Brain microvascular endothelial cell (primary cell): ENCODE results near the gene GRIK3.

ENCODE experiments used
- DNase-seq: peaks from one replicate; pipeline ENCODE4 v3.0.0-alpha.2; 2020
- H3K27ac ChIP-seq: fragments of 250-450 bp; sonication (Bioruptor Pico); 2 replicates; pipeline ENCODE4 v1.5.1; 2020; ENCODE audit warnings: mild to moderate bottlenecking, moderate library complexity
- H3K27me3 ChIP-seq: fragments of 250-450 bp; sonication (Bioruptor Pico); replicated peaks from 2 replicates; pipeline ENCODE4 v1.5.1; 2020; ENCODE audit warnings: mild to moderate bottlenecking
- H3K36me3 ChIP-seq: fragments of 250-450 bp; sonication (Bioruptor Pico); replicated peaks from 2 replicates; pipeline ENCODE4 v1.5.1; 2020; ENCODE audit warnings: mild to moderate bottlenecking
- H3K4me3 ChIP-seq: 2 replicates; pipeline ENCODE4 v1.5.1; 2011; ENCODE audit warnings: low read depth, mild to moderate bottlenecking, control low read depth, low read length, moderate library complexity
- in situ Hi-C: cut with HindIII; loops from 2 replicates; pipeline ENCODE4 v1.10.0; 2017; ENCODE audit warnings: low sequenced_read_pairs, low pct_ligation_motif_present
- TF ChIP-seq, protein P1 (sequence below): IDR thresholded peaks from 2 replicates; pipeline ENCODE4 v1.5.1; 2011; ENCODE audit warnings: low read depth, mild to moderate bottlenecking, moderate library complexity, low read length, control low read depth, inconsistent platforms; ENCODE audit errors: missing control alignments

The GRIK3 gene

GRCh38 chr1:37042506-37042905 lies 8.2 kb upstream of the GRIK3 start:
- Histone ChIP-seq H3K27ac (no peak overlapping the region), H3K27me3 (peaks cover 12% of the 10 kb centered on the region), H3K36me3 (no peaks in the 10 kb centered on the region), H3K4me3 (no peak overlapping the region)
- TF ChIP-seq, protein P1, sequence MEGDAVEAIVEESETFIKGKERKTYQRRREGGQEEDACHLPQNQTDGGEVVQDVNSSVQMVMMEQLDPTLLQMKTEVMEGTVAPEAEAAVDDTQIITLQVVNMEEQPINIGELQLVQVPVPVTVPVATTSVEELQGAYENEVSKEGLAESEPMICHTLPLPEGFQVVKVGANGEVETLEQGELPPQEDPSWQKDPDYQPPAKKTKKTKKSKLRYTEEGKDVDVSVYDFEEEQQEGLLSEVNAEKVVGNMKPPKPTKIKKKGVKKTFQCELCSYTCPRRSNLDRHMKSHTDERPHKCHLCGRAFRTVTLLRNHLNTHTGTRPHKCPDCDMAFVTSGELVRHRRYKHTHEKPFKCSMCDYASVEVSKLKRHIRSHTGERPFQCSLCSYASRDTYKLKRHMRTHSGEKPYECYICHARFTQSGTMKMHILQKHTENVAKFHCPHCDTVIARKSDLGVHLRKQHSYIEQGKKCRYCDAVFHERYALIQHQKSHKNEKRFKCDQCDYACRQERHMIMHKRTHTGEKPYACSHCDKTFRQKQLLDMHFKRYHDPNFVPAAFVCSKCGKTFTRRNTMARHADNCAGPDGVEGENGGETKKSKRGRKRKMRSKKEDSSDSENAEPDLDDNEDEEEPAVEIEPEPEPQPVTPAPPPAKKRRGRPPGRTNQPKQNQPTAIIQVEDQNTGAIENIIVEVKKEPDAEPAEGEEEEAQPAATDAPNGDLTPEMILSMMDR, result no peak
- DNase-seq, result no peak
- in situ Hi-C loops, result no loop called here

- TF ChIP-seq, protein P1, result no peak
- H3K4me3 ChIP-seq, result no peak overlapping the region
- in situ Hi-C loops, result no loop called here
- DNase-seq, result no peak
- peaks cover 19% of the 10 kb centered on the region for H3K27me3 ChIP-seq
- no peak overlapping the region for H3K27ac ChIP-seq
- H3K36me3 ChIP-seq, result no peaks in the 10 kb centered on the region
Observed at GRCh38 chr1:37041483-37041882, 7.2 kb upstream of the GRIK3 start.

- Histone ChIP-seq H3K36me3 (no peaks in the 10 kb centered on the region), H3K27me3 (peaks cover 26% of the 10 kb centered on the region), H3K27ac (no peak overlapping the region), H3K4me3 (no peak overlapping the region)
- no peak for DNase-seq
- TF ChIP-seq, protein P1, result no peak
- in situ Hi-C loops, result no loop called here
Observed at GRCh38 chr1:37040773-37041172, 6.5 kb upstream of the GRIK3 start.

DNA sequence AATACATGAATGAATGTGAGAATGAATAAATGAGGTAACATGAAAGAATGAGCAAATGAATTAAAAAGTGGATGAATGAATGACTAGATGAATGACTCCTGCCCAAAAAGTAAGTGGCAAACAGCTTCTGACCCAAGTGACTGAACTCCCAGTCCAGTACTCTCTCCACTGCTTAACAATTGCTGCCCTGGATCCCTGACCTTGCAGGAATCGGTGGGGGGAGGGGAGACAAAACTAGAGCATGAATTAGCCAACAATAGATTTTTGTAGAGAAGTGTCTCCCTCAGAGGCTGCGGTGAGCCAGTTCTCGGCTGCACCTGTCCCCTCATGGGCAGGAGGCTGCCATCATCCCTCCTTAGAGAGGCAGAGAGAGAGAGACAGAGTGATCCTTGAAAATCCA lies 5.9 kb upstream of the GRIK3 start:
- TF ChIP-seq, protein P1, result no peak
- no peak for DNase-seq
- Histone ChIP-seq H3K36me3 (no peaks in the 10 kb centered on the region), H3K27ac (no peak overlapping the region), H3K4me3 (no peak overlapping the region), H3K27me3 (peaks cover 31% of the 10 kb centered on the region)
- in situ Hi-C loops, result no loop called here

DNA sequence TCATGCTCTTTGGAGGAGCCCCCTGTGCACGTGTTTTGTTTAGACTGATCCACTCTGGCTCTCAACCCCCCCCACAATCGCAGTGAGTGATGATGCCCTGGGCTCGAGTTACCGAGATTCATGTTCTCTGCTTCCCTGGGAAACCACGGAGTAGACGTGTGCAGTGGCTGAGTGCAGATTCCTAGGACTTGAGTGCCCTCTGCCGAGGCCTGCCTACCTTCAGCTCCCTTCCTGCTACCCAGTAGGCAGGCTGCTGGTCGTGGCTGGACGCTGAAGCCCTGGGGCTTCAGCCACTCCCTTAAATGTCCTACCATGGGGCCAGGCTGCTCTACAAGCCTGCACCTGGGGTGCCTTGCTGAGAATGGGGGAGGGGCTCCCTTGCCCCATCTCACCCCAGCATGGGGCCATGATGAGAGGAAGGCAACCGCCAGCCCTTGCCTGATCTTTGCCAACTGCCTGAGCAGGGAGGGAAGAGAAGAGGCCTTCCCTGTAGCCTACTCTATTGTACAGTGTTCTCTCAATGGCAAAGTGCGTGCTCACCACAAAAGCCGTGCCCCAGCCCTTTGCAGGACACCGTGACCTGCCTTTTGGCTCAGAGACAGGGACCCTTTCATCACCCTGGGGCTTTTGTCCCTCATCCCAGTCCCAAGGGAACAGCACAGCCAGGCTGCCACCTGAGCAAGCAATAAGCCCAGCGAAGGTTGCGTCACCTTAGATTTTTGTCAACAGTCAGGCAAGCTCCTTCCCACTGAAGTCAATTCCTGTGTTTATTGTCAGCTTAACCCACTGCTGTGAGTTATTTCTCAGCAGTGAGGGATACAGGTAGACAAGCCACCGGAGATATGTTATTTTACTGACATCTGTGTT lies 4.1 kb upstream of the GRIK3 start:
- H3K27me3 ChIP-seq, result peaks cover 46% of the 10 kb centered on the region
- TF ChIP-seq, protein P1, result no peak
- in situ Hi-C loops, result no loop called here
- no peaks in the 10 kb centered on the region for H3K36me3 ChIP-seq
- DNase-seq, result no peak
- no peak overlapping the region for H3K27ac ChIP-seq
- H3K4me3 ChIP-seq, result no peak overlapping the region
